KOPT-K1 (cell line): ENCODE results near the gene MUC21.
"Not testable (repeated sequence)": the region's sequence is repeated elsewhere in the genome, so short reads cannot be mapped to it uniquely, and the experiment has no call there.

ENCODE experiments used
- H3K27ac ChIP-seq: fragments of 200-600 bp; sonication (generic); 2 replicates; pipeline ENCODE4 v1.5.1; 2016; ENCODE audit warnings: antibody characterized with exemption, mild to moderate bottlenecking, low read depth, low read length; ENCODE audit not compliant: poor library complexity, severe bottlenecking
- H3K36me3 ChIP-seq: fragments of 200-600 bp; sonication (generic); 2 replicates; pipeline ENCODE4 v1.5.1; 2017; ENCODE audit warnings: antibody characterized with exemption, mild to moderate bottlenecking, low read length, moderate library complexity; ENCODE audit not compliant: insufficient read depth
- H3K9me3 ChIP-seq: fragments of 200-600 bp; sonication (generic); 2 replicates; pipeline ENCODE4 v1.5.1; 2017; ENCODE audit warnings: antibody characterized with exemption, low read length, mild to moderate bottlenecking; ENCODE audit not compliant: insufficient read depth, poor library complexity, severe bottlenecking

MUC21 gene

GRCh38 chr6:30988209-30988825 is 4.8 kb downstream of the MUC21 start:
- Histone ChIP-seq H3K9me3 (no peaks in the 10 kb centered on the region), H3K36me3 (no peaks in the 10 kb centered on the region), H3K27ac (no peak overlapping the region)

GRCh38 chr6:30990422-30991086 is 7.0 kb downstream of the MUC21 start:
- H3K36me3 ChIP-seq: no peaks in the 10 kb centered on the region
- no peaks in the 10 kb centered on the region for H3K9me3 ChIP-seq
- H3K27ac ChIP-seq: peak overlapping the region; percentile 36

GRCh38 chr6:30991891-30992290 is 8.4 kb downstream of the MUC21 start:
- Histone ChIP-seq H3K27ac (no peak overlapping the region), H3K36me3 (no peaks in the 10 kb centered on the region), H3K9me3 (no peaks in the 10 kb centered on the region)

GRCh38 chr6:30997301-30997700 is 13.8 kb downstream of the MUC21 start:
- Histone ChIP-seq H3K9me3 (no peaks in the 10 kb centered on the region), H3K36me3 (no peaks in the 10 kb centered on the region), H3K27ac (no peak overlapping the region)

- Histone ChIP-seq H3K9me3 (no peaks in the 10 kb centered on the region), H3K27ac (no peak overlapping the region), H3K36me3 (no peaks in the 10 kb centered on the region)
These were observed 15.3 kb downstream of the MUC21 start for GRCh38 chr6:30998785-30999184.

DNA sequence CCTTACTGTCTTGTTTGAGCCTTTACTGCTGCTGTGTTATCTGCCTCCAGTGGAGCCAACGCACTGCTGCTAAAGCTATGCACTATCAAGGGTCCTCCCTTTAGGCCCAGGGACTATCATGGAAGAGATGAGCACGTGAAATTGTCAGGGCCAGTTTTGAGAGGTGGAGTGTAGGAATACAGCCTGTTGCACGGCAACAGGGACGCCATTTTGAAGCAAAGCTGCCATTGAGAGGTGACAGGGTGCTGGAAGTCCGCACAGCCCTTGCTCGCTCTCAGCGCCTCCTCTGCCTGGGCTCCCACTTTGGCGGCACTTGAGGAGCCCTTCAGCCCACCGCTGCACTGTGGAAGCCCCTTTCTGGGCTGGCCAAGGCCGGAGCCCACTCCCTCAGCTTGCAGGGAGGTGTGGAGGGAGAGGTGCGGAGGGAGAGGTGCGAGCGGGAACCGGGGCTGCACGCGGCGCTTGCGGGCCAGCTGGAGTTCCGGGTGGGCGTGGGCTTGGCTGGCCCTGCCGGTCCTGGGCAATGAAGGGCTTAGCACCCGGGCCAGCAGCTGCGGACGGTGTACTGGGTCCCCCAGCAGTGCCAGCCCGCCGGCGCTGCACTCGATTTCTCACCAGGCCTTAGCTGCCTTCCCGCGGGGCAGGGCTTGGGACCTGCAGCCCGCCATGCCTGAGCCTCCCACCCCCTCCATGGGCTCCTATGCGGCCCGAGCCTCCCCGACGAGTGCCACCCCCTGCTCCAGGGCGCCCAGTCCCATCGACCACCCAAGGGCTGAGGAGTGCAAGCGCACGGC is 16.7 kb downstream of the MUC21 start:
- H3K27ac ChIP-seq, H3K36me3 ChIP-seq, H3K9me3 ChIP-seq: not testable (repeated sequence)

GRCh38 chr6:31001281-31001888 is 17.9 kb downstream of the MUC21 start:
- Histone ChIP-seq H3K9me3 (no peaks in the 10 kb centered on the region), H3K36me3 (no peaks in the 10 kb centered on the region)

GRCh38 chr6:31002471-31002870 is 19.0 kb downstream of the MUC21 start:
- Histone ChIP-seq H3K36me3 (no peaks in the 10 kb centered on the region), H3K9me3 (no peaks in the 10 kb centered on the region), H3K27ac (no peak overlapping the region)

More at GRCh38 chr6:31001281-31001888, 17.9 kb downstream of the MUC21 start:
- H3K27ac ChIP-seq: no peak overlapping the region

- Histone ChIP-seq H3K9me3 (no peaks in the 10 kb centered on the region), H3K36me3 (no peaks in the 10 kb centered on the region), H3K27ac (no peak overlapping the region)
These were observed 21.3 kb downstream of the MUC21 start for GRCh38 chr6:31004794-31005193.

DNA sequence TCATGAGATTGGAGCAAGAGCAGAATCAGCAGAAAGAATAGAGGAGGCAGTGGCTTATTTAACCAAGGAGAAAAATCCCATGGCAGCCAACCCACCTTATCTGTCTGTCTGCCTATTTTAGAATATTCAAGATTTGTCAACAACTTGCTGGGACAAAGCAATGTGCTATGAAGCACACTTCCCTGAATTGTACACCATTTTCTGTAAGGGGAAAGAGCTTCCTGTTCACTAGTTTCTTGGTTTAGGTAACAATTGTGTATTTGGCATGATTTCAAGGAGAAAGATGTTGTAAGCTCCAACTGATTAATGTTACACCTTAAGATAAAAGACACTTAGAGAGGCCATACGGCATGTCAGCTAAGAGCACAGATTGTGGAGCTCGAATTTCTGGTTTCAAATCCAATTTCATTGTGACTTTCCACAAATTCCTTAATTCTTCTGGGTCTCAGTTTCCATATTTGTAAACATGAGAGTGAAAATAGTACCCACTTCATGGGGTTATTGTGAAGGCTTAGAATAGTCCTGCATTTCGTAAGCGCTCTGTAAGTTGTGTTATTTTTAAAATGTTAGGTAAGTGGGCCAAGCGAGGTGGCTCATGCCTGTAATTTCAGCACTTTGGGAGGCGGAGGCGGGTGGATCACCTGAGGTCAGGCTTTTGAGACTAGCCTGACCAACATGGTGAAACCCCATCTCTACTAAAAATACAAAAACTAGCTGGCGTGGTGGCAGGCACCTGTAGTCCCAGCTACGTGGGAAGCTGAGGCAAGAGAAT is 21.9 kb downstream of the MUC21 start:
- Histone ChIP-seq H3K27ac (no peak overlapping the region), H3K9me3 (no peaks in the 10 kb centered on the region), H3K36me3 (no peaks in the 10 kb centered on the region)

- Histone ChIP-seq H3K27ac (no peak overlapping the region), H3K9me3 (no peaks in the 10 kb centered on the region), H3K36me3 (no peaks in the 10 kb centered on the region)
These were observed 24.2 kb downstream of the MUC21 start for GRCh38 chr6:31007694-31008093.

DNA sequence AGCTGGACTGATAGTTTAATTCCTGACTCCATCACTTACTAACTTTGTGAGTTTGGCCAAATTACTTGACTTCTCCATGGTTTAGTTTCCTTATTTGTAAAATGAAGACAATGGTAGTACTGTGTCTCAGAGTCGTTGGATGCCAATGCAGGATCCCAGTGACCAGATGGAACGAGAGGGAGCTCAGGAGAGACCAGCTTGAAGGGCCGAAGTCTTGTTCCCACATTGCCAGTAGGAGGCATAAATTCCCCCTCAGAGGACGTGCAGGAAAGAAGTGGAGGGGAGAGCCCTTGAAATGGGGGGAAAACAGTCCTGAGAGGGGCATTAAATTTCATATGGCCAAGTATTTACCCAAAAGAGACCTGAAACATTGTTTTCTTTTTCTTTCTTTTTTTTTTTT is 24.6 kb downstream of the MUC21 start:
- H3K27ac ChIP-seq: no peak overlapping the region
- H3K36me3 ChIP-seq: no peaks in the 10 kb centered on the region
- H3K9me3 ChIP-seq: no peaks in the 10 kb centered on the region

DNA sequence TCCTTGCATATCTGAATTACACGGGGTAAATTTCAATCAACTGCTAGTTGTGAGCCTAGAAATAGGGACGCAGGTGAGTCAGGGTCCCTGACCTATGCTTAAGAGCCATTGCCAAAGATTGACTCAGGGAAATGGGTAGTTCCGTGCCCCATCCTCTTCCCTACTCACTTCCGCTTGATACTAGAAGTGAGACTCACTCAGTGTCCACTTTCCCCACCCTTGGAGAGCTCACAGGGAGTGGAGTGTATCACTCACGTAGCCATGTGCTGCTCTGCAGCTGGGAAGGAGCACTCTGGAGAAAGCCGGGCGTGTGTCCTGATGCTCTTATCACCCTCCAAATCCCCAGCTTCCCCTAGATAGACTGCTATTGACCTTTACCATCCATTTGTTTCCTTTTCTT is 26.2 kb downstream of the MUC21 start:
- Histone ChIP-seq H3K9me3 (peaks cover 6% of the 10 kb centered on the region), H3K27ac (no peak overlapping the region), H3K36me3 (no peaks in the 10 kb centered on the region)

- Histone ChIP-seq H3K27ac (no peak within 1 kb of the TSS), H3K9me3 (peaks cover 14% of the 10 kb centered on the region), H3K36me3 (no peaks in the 10 kb centered on the region)
These were observed 27.0 kb downstream of the MUC21 start, which contains the start of gene MUC22 for GRCh38 chr6:31010393-31011060. TSS of gene MUC22 (plus strand) at chr6:31010474. CDS start at chr6:31010707, 233 bp downstream.
